Esophagus muscularis mucosa (tissue), 4 donors: ENCODE results near the gene CCNQ.

Source experiments
- EP300 ChIP-seq: sonication (generic); formaldehyde crosslinking; IDR thresholded peaks from one replicate; pipeline ENCODE4 v1.6.1; 2017; ENCODE audit warnings: antibody characterized with exemption
- POLR2AphosphoS5 ChIP-seq, 2 donors: sonication (generic); formaldehyde crosslinking; IDR thresholded peaks; one replicate each; pipeline ENCODE4 v1.6.1; 2017; ENCODE audit warnings: antibody characterized with exemption in 2 of 2
- TF ChIP-seq, protein P1 (sequence below), 3 experiments: fragments of 200-600 bp in 2 of 3; fragments of 450-650 bp in 1 of 3; sonication (generic) in 2 of 3; IDR thresholded peaks; one replicate each; pipeline ENCODE4 v1.5.1; 2017 to 2019; ENCODE audit warnings: antibody characterized with exemption in 3 of 3, mild to moderate bottlenecking in 2 of 3, moderate library complexity in 1 of 3

GRCh38 chrX:153582896-153583295 lies 16.0 kb downstream of the CCNQ start:
- TF ChIP-seq, protein P1, sequence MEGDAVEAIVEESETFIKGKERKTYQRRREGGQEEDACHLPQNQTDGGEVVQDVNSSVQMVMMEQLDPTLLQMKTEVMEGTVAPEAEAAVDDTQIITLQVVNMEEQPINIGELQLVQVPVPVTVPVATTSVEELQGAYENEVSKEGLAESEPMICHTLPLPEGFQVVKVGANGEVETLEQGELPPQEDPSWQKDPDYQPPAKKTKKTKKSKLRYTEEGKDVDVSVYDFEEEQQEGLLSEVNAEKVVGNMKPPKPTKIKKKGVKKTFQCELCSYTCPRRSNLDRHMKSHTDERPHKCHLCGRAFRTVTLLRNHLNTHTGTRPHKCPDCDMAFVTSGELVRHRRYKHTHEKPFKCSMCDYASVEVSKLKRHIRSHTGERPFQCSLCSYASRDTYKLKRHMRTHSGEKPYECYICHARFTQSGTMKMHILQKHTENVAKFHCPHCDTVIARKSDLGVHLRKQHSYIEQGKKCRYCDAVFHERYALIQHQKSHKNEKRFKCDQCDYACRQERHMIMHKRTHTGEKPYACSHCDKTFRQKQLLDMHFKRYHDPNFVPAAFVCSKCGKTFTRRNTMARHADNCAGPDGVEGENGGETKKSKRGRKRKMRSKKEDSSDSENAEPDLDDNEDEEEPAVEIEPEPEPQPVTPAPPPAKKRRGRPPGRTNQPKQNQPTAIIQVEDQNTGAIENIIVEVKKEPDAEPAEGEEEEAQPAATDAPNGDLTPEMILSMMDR (IDR thresholded peaks at IDR 0.05) = no peak
- TF ChIP-seq POLR2AphosphoS5 (IDR thresholded peaks at IDR 0.05) (no peak), EP300 (no peak)
